Activated gamma-delta T cell treated with anti-CD3 and anti-CD28 coated beads, Interleukin-2, amount 50 U/mL, for 16 hours (primary cell): ENCODE measurements around the gene DNAAF5.
"Not testable (repeated sequence)": the region's sequence is repeated elsewhere in the genome, so short reads cannot be mapped to it uniquely, and the experiment has no call there.

ENCODE experiments used
- DNase-seq: peaks from one replicate; pipeline ENCODE4 v3.0.0-alpha.2; 2020; ENCODE audit warnings: low read depth

DNAAF5 gene

GRCh38 chr7:747186-747585, 20.7 kb downstream of the DNAAF5 start:
- DNase-seq: no peak

DNA sequence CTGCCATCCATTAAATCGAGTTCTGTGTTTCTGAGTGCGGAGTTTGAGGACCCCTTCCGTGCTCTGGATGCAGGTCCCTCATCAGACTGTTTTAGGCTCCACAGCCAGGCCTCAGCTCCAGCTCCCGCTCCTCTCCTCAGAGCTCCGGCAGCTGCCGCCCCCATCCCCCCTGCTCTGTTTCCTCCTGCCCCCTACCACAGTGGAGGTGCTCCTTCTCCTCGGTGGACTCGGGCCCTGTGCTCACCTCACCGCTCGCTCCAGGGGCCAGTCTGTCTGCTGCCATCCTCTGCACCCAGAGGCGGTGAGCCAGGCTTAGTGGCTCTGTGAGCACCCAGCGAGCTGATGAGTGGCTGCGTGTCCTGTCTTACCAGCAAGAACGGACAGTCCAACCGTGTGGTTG, 21.9 kb downstream of the DNAAF5 start:
- no peak for DNase-seq

- no peak for DNase-seq
Measured at GRCh38 chr7:749140-749551, 22.6 kb downstream of the DNAAF5 start.

DNA sequence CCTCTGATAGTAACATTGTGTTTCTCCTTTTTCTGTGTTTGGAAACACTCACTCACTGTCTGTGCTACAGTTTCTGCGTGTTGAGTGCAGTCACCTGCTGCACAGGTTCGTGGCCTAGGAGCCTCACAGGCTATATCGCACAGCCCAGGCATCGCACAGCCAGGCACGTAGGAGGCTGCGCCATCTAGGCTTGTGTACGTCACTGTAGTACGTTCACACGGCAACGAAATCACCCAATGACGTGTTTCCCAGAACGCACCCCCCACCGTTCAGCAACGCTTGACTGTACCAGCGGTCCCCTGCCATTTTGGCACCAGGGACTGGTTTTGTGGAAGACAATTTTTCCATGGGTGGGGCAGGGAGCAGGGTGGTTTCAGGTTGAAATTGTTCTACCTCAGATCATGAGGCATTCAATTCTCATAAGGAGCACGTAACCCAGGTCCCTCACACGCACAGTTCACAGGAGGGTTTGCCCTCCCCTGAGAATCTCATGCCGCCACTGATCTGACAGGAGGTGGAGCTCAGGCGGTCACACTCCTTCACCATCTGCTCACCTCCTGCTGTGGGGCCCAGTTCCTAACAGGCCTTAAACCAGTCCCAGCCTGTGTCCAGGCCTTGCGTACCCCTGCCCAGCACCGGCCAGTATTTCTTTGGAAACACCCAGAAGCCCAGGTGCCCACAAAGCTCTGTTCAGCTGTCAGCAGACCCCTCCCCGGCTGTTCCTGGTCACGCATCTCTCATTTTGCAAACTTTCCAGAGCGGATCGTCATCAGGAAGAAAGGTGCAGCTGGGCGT, 23.8 kb downstream of the DNAAF5 start:
- no peak for DNase-seq

DNA sequence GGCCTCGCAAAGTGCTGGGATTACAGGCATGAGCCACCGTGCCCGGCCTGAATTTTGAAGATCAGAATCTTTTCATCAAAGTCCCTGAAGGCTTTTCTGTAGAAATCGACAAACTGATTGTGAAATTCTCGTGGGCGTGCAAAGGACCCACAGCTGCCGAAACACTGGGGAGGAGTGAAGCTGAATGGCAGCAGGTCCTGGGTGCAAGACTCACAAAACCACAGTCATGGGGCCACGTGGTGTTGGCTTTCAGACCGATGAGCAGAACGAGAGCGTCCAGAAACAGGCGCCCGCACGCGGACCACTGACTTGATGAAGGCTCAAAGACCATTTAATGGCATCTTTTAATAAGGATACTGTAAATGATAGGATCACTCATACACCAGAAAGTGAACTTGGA, 25.3 kb downstream of the DNAAF5 start:
- DNase-seq: no peak

DNA sequence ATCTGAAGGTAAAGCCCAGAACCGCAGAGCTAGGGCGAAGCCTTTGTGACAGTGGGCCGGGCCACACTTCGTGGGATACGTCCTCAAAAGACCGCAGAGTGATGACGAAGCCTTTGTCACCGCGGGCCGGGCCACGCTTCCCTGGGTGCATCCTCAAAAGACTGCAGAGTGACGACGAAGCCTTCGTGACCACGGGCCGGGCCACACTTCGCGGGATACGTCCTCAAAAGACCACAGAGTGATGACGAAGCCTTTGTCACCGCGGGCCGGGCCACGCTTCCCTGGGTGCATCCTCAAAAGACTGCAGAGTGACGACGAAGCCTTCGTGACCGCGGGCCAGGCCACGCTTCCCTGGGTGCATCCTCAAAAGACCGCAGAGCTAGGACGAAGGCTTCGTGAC, 25.8 kb downstream of the DNAAF5 start:
- DNase-seq: not testable (repeated sequence)

GRCh38 chr7:753190-753589, 26.7 kb downstream of the DNAAF5 start:
- DNase-seq: no peak

- DNase-seq: no peak
Measured at GRCh38 chr7:754531-755412, 28.3 kb downstream of the DNAAF5 start.

- DNase-seq: no peak
Measured at GRCh38 chr7:755413-755805, 28.9 kb downstream of the DNAAF5 start.

GRCh38 chr7:756231-756927, 29.9 kb downstream of the DNAAF5 start:
- DNase-seq: no peak

DNA sequence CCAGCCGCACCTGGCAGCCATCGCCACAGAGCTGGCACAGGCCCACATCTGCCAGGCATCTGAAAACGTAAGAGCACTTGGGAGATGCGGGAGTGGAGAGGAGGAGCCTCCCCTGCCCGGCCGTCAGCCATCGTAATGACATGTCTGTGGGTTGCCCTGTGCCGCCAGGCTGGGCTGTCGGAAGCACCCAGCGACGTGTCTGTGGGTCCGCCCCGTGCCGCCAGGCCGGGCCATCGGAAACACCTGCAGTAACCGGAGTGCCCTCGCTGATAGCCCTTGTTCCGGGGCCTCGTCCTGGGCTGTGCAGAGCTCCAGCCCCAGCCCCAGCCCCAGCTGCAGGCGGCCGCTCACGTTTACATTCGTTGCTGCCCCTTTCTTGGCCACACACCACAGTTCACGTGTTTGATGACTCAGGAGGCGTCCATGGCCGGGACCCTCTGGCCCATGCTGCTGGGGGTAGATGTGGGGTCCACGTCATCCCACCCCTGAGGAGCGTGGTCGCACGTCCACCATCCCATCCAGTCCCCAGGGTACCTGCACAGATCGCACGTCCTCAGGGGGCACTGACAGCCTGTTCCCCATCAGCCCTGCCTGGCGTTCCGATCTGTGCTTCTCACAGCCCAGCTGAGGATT, 30.5 kb downstream of the DNAAF5 start:
- no peak for DNase-seq

DNA sequence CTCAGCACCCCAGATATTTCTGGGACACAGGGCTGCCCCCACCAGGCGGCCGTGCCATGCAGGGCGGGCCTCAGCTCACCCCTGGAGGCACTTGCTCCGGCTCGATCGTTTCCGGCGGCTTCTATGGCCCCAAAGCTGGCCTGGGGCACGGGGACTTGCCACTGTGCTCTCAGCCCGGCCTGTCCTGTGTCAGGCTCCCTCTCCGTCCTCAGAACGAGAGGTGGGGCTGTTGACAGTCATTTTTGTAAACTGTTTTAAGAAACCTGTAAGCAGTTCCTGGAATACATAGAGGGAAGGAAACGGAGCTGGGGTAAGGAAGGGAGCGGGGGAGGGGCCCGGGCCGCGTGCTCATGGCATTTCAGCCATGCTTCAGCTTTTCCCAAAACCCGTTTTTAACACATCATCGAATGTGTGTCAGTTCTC, 31.3 kb downstream of the DNAAF5 start:
- no peak for DNase-seq

GRCh38 chr7:759569-759968, 33.1 kb downstream of the DNAAF5 start:
- DNase-seq: no peak

- no peak for DNase-seq
Measured at GRCh38 chr7:760006-760405, 33.5 kb downstream of the DNAAF5 start.

DNA sequence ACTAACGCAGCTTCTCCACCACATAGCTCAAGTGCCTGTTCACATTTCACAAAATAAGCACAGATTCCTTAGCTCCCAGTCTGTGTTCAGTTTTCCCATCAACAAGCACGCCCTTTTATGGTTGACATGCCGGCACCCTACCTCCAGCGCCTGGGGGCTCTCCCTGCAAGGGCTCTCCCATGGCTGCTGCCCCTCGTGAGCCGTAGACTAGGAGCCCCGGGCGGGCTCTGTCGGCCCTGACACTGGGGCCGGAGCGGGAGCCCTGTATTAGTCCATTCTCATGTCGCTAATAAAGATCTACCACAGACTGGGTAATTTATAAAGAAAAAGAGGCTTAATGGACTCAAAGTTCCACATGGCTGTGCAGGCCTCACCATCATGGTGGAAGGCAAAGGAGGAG, 34.6 kb downstream of the DNAAF5 start:
- DNase-seq: no peak

GRCh38 chr7:761631-762030, 35.1 kb downstream of the DNAAF5 start:
- DNase-seq: no peak

DNA sequence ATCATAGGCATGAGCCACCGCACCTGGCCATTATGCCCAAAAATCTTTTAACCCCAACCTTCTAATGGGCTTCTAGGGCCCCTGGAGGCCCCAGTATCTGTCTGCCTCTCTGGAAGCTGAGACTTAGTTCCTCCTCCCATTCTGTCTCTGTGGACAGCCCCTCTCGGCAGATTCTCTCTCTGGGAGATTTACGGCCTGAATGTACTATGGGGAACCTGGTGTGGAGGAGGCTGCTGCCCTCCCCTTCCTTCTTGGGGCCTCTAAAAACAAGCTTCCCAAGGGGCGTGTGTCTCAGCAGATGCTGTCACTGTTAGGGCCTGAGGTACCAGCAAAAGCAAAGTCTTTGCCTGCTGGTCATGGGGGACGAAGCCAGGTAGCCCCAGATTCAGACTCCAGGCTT, 36.4 kb downstream of the DNAAF5 start:
- DNase-seq: no peak

GRCh38 chr7:763762-764161, 37.3 kb downstream of the DNAAF5 start:
- DNase-seq: no peak

DNA sequence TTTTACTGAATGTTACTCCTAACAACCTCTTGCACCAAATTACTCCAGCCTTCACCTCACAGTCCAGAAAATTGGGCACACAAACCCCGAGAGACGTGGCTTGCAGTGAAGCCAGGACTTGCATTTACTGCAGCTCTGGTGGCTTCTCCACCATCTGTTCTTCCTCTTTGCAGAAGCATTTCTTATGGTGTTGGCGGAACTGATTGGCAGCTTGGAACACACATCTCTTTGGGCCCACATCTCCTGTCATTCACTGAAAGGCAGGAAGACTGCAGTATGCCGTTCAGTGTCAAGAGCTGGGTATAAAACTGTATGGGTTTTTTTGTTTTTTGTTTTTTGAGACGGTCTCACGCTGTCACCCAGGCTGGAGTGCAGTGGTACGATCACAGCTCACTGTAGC, 38.9 kb downstream of the DNAAF5 start:
- no peak for DNase-seq

DNA sequence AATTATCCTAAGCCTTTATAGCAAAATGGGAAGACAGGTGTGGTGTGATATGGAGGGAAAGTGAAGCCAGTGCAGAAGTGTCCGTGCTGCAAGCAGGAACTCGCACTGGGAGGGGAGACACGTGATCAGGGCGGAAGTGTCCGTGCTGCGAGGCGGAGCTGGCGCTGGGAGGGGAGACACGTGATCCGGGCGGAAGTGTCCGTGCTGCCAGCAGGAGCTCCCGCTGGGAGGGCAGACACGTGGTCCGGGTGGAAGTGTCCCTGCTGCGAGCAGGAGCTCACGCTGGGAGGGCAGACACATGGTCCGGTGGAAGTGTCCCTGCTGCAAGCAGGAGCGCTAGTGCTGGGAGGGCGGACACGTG, 41.1 kb downstream of the DNAAF5 start:
- DNase-seq: no peak

- DNase-seq: no peak
Measured at GRCh38 chr7:767941-768731, 41.6 kb downstream of the DNAAF5 start.
